ENCODE results near the gene SHB.

The SHB gene

DNA sequence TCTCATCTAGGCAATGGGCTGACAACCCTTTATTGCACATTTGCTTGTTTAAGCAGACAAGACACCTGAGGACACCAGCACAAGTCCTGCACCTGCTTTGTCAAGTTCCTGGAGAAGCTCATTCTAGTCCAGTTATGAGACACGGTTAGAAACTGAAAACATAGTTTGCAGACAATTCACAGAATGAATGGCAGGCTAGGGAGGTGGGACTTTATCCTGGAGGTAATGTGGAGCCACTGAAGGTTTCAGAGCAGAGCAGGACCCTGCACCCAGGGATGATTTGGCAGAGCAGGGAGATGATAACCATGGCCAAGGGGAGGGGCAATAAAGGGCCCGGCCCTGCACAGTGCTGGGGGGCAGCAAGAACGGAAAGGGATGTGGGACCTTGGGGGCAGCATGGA lies 114.4 kb downstream of the SHB start:
- no peak for DNase-seq (ENCODE audit: extremely low spot score)
- ChIA-PET POLR2A (no interaction called here), CTCF (no interaction called here)
- TF ChIP-seq L3MBTL2 (conservative IDR thresholded peaks at IDR 0.05) (no peak), PKNOX1 (IDR thresholded peaks at IDR 0.05) (no peak), SUZ12 (IDR thresholded peaks at IDR 0.05) (no peak), FOXA1 (IDR thresholded peaks at IDR 0.05) (no peak)

DNA sequence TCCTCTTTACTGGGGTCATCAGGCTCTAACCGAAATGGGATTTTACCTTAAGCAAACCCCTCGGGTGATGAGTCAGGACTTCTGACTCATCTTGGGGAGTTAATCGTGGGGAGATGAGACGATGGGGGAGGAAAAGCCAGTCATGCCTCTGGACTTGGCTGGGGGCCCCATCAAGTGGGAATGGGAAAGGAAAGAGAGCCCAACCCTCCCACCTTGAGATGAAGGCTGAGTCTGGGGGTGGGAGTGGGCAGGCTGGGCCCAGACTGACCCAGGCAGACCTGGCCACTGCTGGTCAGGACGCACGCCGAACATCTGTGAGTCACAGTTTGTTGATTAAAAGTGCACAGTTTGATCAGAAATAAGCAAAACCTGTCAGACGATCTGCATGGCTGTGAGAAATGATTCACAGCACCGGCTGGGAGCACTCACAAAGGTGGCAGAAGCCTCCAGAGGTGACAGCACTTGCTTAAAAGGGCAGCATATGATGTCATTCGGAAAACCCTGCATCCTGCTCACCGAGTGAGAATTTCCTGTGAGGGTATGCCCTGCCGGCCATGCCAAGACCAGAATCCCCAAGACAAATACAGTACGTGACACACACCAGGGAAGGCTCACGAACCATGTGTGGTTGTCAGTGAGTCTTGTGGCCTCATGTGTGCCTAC lies 115.1 kb downstream of the SHB start:
- DNase-seq (ENCODE audit: extremely low spot score): no peak
- POLR2A ChIA-PET: no interaction called here
- no peak for TF ChIP-seq LEF1 (IDR thresholded peaks at IDR 0.05; ENCODE audit: borderline replicate concordance)
- TF ChIP-seq BHLHE40 (IDR thresholded peaks at IDR 0.05; ENCODE audit: borderline replicate concordance): no peak
- TF ChIP-seq L3MBTL2 (conservative IDR thresholded peaks at IDR 0.05): no peak
- TF ChIP-seq ELF4 (IDR thresholded peaks at IDR 0.05): no peak

GRCh38 chr9:37953206-37953774 lies 115.7 kb downstream of the SHB start:
- TF ChIP-seq TARDBP (IDR thresholded peaks at IDR 0.05): no peak
- TF ChIP-seq SP1 (IDR thresholded peaks at IDR 0.05): no peak
- TF ChIP-seq HDGF (IDR thresholded peaks at IDR 0.05; ENCODE audit: borderline replicate concordance): no peak
- TF ChIP-seq LEF1 (IDR thresholded peaks at IDR 0.05; ENCODE audit: borderline replicate concordance): no peak
- TF ChIP-seq ARNT (IDR thresholded peaks at IDR 0.05): no peak
- TF ChIP-seq FOXK2 (IDR thresholded peaks at IDR 0.05): no peak
- TF ChIP-seq L3MBTL2 (conservative IDR thresholded peaks at IDR 0.05): no peak
- no peak for TF ChIP-seq ELF4 (IDR thresholded peaks at IDR 0.05)
- no peak for TF ChIP-seq BHLHE40 (IDR thresholded peaks at IDR 0.05; ENCODE audit: borderline replicate concordance)
- no peak for TF ChIP-seq CTBP1 (IDR thresholded peaks at IDR 0.05; ENCODE audit: borderline replicate concordance)
- ChIA-PET CTCF (no interaction called here), POLR2A (no interaction called here)
- DNase-seq (ENCODE audit: extremely low spot score): no peak

More for the DNA sequence above, 115.1 kb downstream of the SHB start:
- CTCF ChIA-PET: no interaction called here

DNA sequence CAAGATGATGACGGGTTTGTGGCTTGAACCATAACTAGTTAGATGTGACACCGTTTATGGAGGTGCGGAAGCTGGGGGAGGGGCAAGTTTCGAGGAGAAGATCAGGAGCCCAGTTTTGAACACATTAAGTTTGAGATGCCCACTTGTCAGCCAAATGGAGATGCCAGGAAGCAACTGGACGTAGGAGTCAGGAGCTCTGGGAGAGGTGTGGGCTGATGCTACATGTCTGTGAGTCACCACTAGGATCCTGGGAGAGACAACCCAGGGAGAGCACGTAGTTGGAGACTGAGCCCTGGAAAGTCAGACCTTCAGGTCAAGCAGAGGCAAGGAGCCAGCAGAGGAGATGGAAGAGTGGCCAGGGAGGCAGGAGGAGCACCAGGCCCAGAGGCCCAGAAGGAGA lies 116.3 kb downstream of the SHB start:
- no peak for DNase-seq (ENCODE audit: extremely low spot score)
- ChIA-PET CTCF (no interaction called here), POLR2A (no interaction called here)
- TF ChIP-seq FOXA1 (IDR thresholded peaks at IDR 0.05) (no peak), FOXM1 (IDR thresholded peaks at IDR 0.05; ENCODE audit: borderline replicate concordance) (no peak), LEF1 (IDR thresholded peaks at IDR 0.05; ENCODE audit: borderline replicate concordance) (no peak), ZNF384 (IDR thresholded peaks at IDR 0.05) (no peak), NFRKB (IDR thresholded peaks at IDR 0.05) (no peak)

DNA sequence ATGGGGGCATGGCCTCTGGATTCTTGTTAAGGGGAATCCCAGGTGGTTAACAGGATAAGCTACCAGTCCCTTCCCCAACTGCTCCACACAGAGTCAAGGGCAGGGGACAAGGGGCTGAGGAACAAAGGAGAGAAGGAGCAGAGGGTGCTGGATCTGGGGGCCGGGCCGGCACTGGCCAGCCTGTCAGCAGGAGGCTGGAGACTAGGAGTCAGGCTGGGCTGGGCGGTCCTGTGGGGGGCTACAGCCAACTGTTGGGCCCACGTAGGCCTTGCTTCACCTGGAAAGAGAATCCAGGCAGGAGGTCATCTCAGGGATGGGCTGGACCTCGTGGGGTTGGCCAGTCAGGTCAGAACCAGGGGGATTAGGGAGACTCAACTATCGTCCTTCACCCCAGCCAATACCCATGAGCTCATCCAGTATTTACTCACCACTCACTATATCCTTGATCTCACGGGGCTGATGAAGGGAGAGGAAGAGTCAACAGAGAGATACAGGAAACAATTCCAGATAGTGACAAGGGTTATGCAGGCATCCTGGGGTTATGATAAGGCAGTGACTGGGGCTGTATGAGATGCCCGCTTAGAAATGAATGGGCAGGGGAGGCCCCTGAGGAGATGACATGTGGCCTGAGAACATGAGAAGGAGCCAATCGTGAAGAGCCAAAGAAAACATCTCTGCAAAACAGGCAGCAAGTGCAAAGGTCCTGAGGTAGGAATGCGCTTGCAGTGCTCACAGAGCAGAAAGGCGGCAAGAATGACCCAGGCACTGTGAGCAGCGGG lies 117.2 kb downstream of the SHB start:
- CTCF ChIA-PET: no interaction called here

DNA sequence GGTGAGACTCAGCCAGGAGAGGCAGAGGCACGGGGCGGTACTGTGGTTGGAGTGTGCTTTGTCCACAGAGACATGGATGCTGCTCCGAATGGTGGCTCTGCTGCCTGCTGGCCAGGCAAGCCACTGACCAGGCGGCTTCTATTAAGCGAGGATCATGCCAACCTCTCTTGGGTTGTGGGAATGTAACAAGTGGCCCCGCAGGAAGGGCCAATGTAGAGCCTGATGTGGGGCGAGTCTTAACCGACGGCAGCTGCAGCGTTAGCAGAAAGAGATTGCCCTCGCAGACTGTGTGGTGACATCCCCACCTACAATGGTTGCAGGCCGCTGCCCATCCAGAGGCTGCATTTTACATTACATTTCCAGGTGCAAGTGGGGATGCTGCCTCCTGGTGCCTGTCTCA lies 118.5 kb downstream of the SHB start:
- ChIA-PET CTCF (no interaction called here), POLR2A (no interaction called here)
- no peak for TF ChIP-seq SP1 (IDR thresholded peaks at IDR 0.05)
- TF ChIP-seq PKNOX1 (IDR thresholded peaks at IDR 0.05): no peak
- no peak for TF ChIP-seq TARDBP (IDR thresholded peaks at IDR 0.05)
- DNase-seq (ENCODE audit: extremely low spot score): no peak

More for the DNA sequence above, 117.2 kb downstream of the SHB start:
- no peak for TF ChIP-seq FOXK2 (IDR thresholded peaks at IDR 0.05)
- TF ChIP-seq SP1 (IDR thresholded peaks at IDR 0.05): no peak
- no peak for TF ChIP-seq L3MBTL2 (conservative IDR thresholded peaks at IDR 0.05)
- no peak for TF ChIP-seq FOXM1 (IDR thresholded peaks at IDR 0.05; ENCODE audit: borderline replicate concordance)
- TF ChIP-seq ARNT (IDR thresholded peaks at IDR 0.05): no peak
- no peak for TF ChIP-seq ELF4 (IDR thresholded peaks at IDR 0.05)
- no peak for TF ChIP-seq FOXA1 (IDR thresholded peaks at IDR 0.05)
- POLR2A ChIA-PET: no interaction called here
- no peak for DNase-seq (ENCODE audit: extremely low spot score)

- TF ChIP-seq SUZ12 (IDR thresholded peaks at IDR 0.05): no peak
- TF ChIP-seq ELF4 (IDR thresholded peaks at IDR 0.05): no peak
- no peak for TF ChIP-seq NFRKB (IDR thresholded peaks at IDR 0.05)
- TF ChIP-seq SP1 (IDR thresholded peaks at IDR 0.05): no peak
- no peak for TF ChIP-seq CTBP1 (IDR thresholded peaks at IDR 0.05; ENCODE audit: borderline replicate concordance)
- TF ChIP-seq PKNOX1 (IDR thresholded peaks at IDR 0.05): no peak
- TF ChIP-seq FOXA1 (IDR thresholded peaks at IDR 0.05): no peak
- no peak for TF ChIP-seq ZNF384 (IDR thresholded peaks at IDR 0.05)
- no peak for TF ChIP-seq TARDBP (IDR thresholded peaks at IDR 0.05)
- no peak for TF ChIP-seq L3MBTL2 (conservative IDR thresholded peaks at IDR 0.05)
- TF ChIP-seq FOXK2 (IDR thresholded peaks at IDR 0.05): no peak
- no peak for TF ChIP-seq HDGF (IDR thresholded peaks at IDR 0.05; ENCODE audit: borderline replicate concordance)
- POLR2A ChIA-PET: no interaction called here
- no peak for DNase-seq (ENCODE audit: extremely low spot score)
- CTCF ChIA-PET: no interaction called here
These were observed 119.5 kb downstream of the SHB start for GRCh38 chr9:37949576-37949975.
